ENCODE data around the gene TC2N. TPM values are rescaled to one million over a fixed set of nuclear protein-coding genes. Genes with fewer than 3 reads are reported as not detected.
A peak's percentile ranks its signal among the peaks of the same experiment; 100 is the strongest.
"Not testable (repeated sequence)": the region's sequence is repeated elsewhere in the genome, so short reads cannot be mapped to it uniquely, and the experiment has no call there.

The TC2N gene
- total RNA-seq, 2 experiments from 2014 or later: 180 to 195 TPM

DNA sequence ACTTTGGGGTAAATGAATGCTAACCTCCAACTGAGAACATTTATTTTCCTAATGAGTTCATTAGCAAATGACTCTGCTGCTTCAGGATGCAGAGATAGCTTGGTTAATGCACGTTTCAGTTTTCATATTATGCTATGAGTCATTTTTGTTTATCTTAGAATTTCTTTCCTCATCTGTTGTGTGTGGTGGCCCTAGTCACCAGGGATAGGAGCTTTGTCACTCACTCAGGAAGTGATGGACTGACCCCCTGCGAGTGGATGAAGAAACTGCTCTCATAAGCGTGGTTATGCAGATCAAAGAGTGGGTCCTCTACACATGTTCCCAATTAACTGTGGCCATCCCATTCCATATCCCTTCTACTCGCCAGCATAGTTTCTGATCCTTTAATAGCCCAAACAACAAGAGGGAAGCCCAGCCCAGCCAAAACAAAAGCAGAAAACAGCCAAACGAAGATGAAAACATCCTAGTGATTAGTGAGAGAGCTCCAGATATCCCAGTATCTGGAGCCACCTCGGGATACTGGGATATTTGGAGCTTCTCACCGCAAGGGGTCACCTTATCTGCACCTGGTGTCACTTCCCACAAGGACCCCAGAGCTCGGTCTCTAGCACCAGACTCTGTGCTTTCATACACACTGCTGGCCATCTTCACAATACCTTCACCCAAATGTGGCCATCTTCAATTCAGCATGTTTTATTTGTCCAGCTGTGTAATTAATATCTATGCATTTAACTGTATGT, 8.6 kb downstream of the TC2N start:
- Mint-ChIP-seq H3K36me3 (ENCODE audit: low read depth) (peaks cover 84% of the 10 kb centered on the region), H3K27me3 (no peaks in the 10 kb centered on the region), H3K4me1 (peaks cover 81% of the 10 kb centered on the region), H3K4me3 (peak overlapping the region; percentile 16), H3K9me3 (no peaks in the 10 kb centered on the region), H3K27ac (peak overlapping the region; percentile 81)
- DNase-seq: peak; percentile 38
- ChIA-PET CTCF (interaction anchor here (0.8 to 1.9 kb wide), 9 partner anchors 8 to 138 kb away, joined by 3 to 8 read pairs (median 4); partner anchors contain the start of gene TC2N), POLR2A (interaction anchor here (1.3 to 3.7 kb wide), 5 partner anchors 10 to 349 kb away, joined by 3 to 34 read pairs (median 8); partner anchors contain the start of genes PPP4R3A and TC2N)

DNA sequence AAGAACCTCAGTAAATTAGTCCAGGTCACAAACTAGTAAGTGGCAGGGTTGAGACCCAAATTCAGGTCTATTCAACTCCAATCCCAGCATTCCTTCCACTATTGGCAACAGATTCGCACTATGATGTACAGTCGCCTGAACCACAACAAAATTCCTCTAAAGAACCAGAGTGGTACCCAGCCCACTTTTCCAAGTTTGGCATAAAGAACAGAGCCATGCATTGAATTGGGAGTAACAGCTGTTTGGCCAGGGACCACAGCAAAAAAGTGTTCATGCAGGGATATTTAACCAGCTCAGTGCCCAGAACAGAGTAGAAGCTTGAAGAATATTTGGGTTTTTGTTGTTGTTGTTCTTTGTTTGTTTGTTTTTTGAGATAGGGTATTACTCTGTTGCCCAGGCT, 9.7 kb downstream of the TC2N start:
- Mint-ChIP-seq H3K27me3 (no peaks in the 10 kb centered on the region), H3K9me3 (no peaks in the 10 kb centered on the region), H3K4me1 (peaks cover 70% of the 10 kb centered on the region), H3K27ac (no peak overlapping the region), H3K4me3 (no peak overlapping the region), H3K36me3 (ENCODE audit: low read depth) (peaks cover 83% of the 10 kb centered on the region)
- ChIA-PET POLR2A (interaction anchor here (1.1 to 3.7 kb wide), 3 partner anchors 11 to 17 kb away, joined by 3 to 34 read pairs (median 12); partner anchors contain the start of gene TC2N), CTCF (interaction anchor here (1.7 kb wide), 1 partner anchor 54 kb away, joined by 8 read pairs; no protein-coding TSS in a partner anchor)
- no peak for DNase-seq

DNA sequence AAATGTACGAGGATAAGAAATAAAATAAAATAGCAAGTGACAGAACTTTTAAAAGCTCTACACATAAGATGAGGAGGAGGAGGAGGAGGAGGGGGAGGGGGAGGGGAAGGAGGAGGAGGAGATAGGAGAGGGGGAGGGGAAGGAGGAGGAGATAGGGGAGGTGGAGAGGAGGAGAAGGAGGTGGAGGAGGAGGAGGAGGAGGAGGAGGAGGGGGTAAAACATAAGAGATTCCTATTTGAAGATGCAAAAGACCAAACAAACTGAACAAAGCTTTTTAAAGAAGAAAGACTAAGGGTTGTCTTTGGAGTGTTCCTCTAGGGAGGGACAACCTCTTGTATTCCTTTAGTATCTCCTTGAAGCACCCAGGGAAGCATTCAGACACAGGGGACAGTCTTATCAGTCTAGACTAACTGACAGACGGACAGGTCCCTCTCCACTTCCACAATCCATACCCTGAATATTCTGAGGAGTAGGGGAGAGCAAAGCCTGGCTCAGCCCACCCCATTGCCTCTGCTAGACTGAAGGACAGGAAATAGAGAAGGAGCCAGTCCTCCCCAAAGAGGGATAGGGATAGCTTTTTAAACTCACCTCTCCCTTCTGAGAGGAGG, 12.9 kb downstream of the TC2N start:
- Mint-ChIP-seq H3K27ac (no peak overlapping the region), H3K36me3 (ENCODE audit: low read depth) (peaks cover 82% of the 10 kb centered on the region), H3K4me1 (peaks cover 45% of the 10 kb centered on the region), H3K9me3 (no peaks in the 10 kb centered on the region), H3K4me3 (no peak overlapping the region), H3K27me3 (no peaks in the 10 kb centered on the region)
- CTCF ChIA-PET: interaction anchor here (1.4 kb wide), 1 partner anchor 9 kb away, joined by 3 read pairs; no protein-coding TSS in a partner anchor
- POLR2A ChIA-PET: interaction anchor here (0.9 to 1.4 kb wide), 3 partner anchors 15 to 31 kb away, joined by 3 read pairs; no protein-coding TSS in a partner anchor
- no peak for DNase-seq

- POLR2A ChIA-PET: interaction anchor here (1.3 kb wide), 1 partner anchor 9 kb away, joined by 4 read pairs; no protein-coding TSS in a partner anchor
- Mint-ChIP-seq H3K4me1 (peaks cover 23% of the 10 kb centered on the region), H3K36me3 (ENCODE audit: low read depth) (peaks cover 81% of the 10 kb centered on the region), H3K9me3 (no peaks in the 10 kb centered on the region), H3K4me3 (no peak overlapping the region), H3K27me3 (no peaks in the 10 kb centered on the region), H3K27ac (no peak overlapping the region)
- CTCF ChIA-PET: no interaction called here
- DNase-seq: no peak
Observed at GRCh38 chr14:91851563-91851962, 15.8 kb downstream of the TC2N start.

DNA sequence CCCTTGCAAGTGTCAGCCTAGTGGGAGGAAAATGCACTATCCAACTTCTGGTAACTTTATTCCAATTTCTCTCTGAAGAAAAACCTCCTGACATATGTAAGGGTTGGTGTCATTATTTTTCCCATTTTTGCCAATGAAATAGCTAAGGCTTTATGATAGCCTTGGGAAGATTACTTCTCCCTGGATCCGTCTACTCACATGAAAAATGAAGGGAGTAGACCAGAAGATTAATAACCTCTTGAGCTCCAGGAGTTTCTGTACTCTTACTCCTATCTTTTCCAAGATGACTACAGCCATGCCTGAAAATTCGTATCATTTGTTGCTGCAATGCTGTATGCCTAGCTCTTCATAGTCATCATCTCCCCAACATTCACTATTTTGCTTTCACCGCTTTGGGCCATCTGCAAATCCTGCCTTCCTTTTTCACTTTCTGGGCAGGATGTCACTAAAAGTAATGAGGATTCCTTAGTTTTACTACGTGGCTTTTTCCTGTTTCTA, 18.8 kb downstream of the TC2N start:
- no peak overlapping the region for H3K27ac Mint-ChIP-seq

DNA sequence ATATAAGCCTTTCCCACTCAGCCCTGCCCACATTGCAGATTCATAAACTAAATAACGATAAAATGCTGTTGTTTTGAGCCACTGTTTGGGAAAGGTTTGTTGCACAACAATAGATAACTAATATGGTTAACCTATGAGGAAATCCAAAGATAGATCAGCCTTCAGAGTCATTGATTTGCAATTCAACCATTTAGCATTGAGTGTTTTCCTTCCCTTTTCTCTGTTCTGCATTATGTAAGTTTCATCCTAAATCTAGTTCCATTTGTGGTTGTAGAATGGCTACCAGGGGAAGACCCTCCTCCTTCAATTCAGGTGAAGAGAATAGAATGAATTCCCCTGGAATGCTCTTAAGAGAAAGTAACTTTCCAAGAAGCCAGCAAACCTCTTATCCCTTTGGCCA, 19.6 kb downstream of the TC2N start:
- CTCF ChIA-PET: no interaction called here
- H3K27ac Mint-ChIP-seq: no peak overlapping the region
- DNase-seq: no peak
- no peaks in the 10 kb centered on the region for H3K9me3 Mint-ChIP-seq
- no peak overlapping the region for H3K4me3 Mint-ChIP-seq
- peaks cover 5% of the 10 kb centered on the region for H3K4me1 Mint-ChIP-seq
- POLR2A ChIA-PET: interaction anchor here (0.6 kb wide), 1 partner anchor 285 kb away, joined by 3 read pairs; no protein-coding TSS in a partner anchor
- H3K27me3 Mint-ChIP-seq: no peaks in the 10 kb centered on the region
- H3K36me3 Mint-ChIP-seq (ENCODE audit: low read depth): peaks cover 83% of the 10 kb centered on the region

More for the DNA sequence above, 18.8 kb downstream of the TC2N start:
- ChIA-PET POLR2A (no interaction called here), CTCF (no interaction called here)
- Mint-ChIP-seq H3K9me3 (no peaks in the 10 kb centered on the region), H3K27me3 (no peaks in the 10 kb centered on the region), H3K36me3 (ENCODE audit: low read depth) (peaks cover 82% of the 10 kb centered on the region), H3K4me1 (peaks cover 5% of the 10 kb centered on the region), H3K4me3 (no peak overlapping the region)
- DNase-seq: no peak

- H3K36me3 Mint-ChIP-seq (ENCODE audit: low read depth): peaks cover 86% of the 10 kb centered on the region
- no peak for DNase-seq
- peaks cover 10% of the 10 kb centered on the region for H3K4me1 Mint-ChIP-seq
- CTCF ChIA-PET: interaction anchor here (0.8 to 1.5 kb wide), 3 partner anchors 9 to 66 kb away, joined by 3 to 4 read pairs (median 4); no protein-coding TSS in a partner anchor
- POLR2A ChIA-PET: interaction anchor here (0.8 to 1.2 kb wide), 4 partner anchors 10 to 23 kb away, joined by 3 to 5 read pairs (median 4); partner anchors contain the start of gene TC2N
- no peaks in the 10 kb centered on the region for H3K9me3 Mint-ChIP-seq
- no peak overlapping the region for H3K4me3 Mint-ChIP-seq
- no peak overlapping the region for H3K27ac Mint-ChIP-seq
- no peaks in the 10 kb centered on the region for H3K27me3 Mint-ChIP-seq
Observed at GRCh38 chr14:91845652-91846051, 21.7 kb downstream of the TC2N start.

DNA sequence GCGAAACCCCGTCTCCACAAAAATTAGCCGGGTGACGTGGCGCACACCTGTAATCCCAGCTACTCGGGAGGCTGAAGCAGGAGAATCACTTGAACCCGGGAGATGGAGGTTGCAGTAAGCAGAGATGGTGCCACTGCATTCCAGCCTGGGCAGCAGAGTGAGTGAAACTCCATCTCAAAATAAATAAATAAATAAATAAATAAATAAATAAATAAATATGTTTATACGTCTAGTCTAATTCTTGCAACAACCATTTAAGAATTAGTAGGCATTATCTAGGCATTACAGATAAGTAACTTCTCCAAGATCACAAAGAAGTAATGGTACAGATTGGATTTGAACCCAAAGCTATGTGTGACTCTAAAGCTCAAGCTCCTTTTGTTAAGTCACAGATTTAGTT, 22.3 kb downstream of the TC2N start:
- H3K9me3 Mint-ChIP-seq, H3K27ac Mint-ChIP-seq, H3K27me3 Mint-ChIP-seq, H3K4me3 Mint-ChIP-seq, DNase-seq: not testable (repeated sequence)
- CTCF ChIA-PET: interaction anchor here (1.3 to 1.5 kb wide), 2 partner anchors 11 to 66 kb away, joined by 4 read pairs; no protein-coding TSS in a partner anchor
- peaks cover 15% of the 10 kb centered on the region for H3K4me1 Mint-ChIP-seq
- peaks cover 87% of the 10 kb centered on the region for H3K36me3 Mint-ChIP-seq (ENCODE audit: low read depth)
- POLR2A ChIA-PET: interaction anchor here (0.8 to 1.2 kb wide), 4 partner anchors 10 to 23 kb away, joined by 3 to 5 read pairs (median 4); partner anchors contain the start of gene TC2N

GRCh38 chr14:91844029-91844428, 23.3 kb downstream of the TC2N start:
- H3K4me1 Mint-ChIP-seq: peaks cover 23% of the 10 kb centered on the region
- H3K36me3 Mint-ChIP-seq (ENCODE audit: low read depth): peaks cover 90% of the 10 kb centered on the region
- no peak for DNase-seq

GRCh38 chr14:91843437-91843836, 23.9 kb downstream of the TC2N start:
- POLR2A ChIA-PET: no interaction called here
- Mint-ChIP-seq H3K9me3 (no peaks in the 10 kb centered on the region), H3K4me1 (peaks cover 26% of the 10 kb centered on the region), H3K36me3 (ENCODE audit: low read depth) (peaks cover 90% of the 10 kb centered on the region), H3K27ac (no peak overlapping the region), H3K27me3 (no peaks in the 10 kb centered on the region), H3K4me3 (no peak overlapping the region)
- DNase-seq: no peak
- CTCF ChIA-PET: interaction anchor here (2.6 kb wide), 1 partner anchor 68 kb away, joined by 6 read pairs; no protein-coding TSS in a partner anchor

More at GRCh38 chr14:91844029-91844428, 23.3 kb downstream of the TC2N start:
- Mint-ChIP-seq H3K27me3 (no peaks in the 10 kb centered on the region), H3K27ac (no peak overlapping the region), H3K9me3 (no peaks in the 10 kb centered on the region), H3K4me3 (no peak overlapping the region)
- ChIA-PET CTCF (interaction anchor here (2.6 kb wide), 1 partner anchor 67 kb away, joined by 6 read pairs; no protein-coding TSS in a partner anchor), POLR2A (no interaction called here)

- Mint-ChIP-seq H3K4me3 (no peak overlapping the region), H3K27ac (no peak overlapping the region), H3K27me3 (no peaks in the 10 kb centered on the region), H3K9me3 (no peaks in the 10 kb centered on the region), H3K36me3 (ENCODE audit: low read depth) (peaks cover 85% of the 10 kb centered on the region), H3K4me1 (peaks cover 46% of the 10 kb centered on the region)
- DNase-seq: no peak
- ChIA-PET CTCF (interaction anchor here (2.0 kb wide), 1 partner anchor 70 kb away, joined by 6 read pairs; no protein-coding TSS in a partner anchor), POLR2A (interaction anchor here (1.0 kb wide), 1 partner anchor 22 kb away, joined by 4 read pairs; no protein-coding TSS in a partner anchor)
Observed at GRCh38 chr14:91841065-91841464, 26.3 kb downstream of the TC2N start.

- DNase-seq: no peak
- ChIA-PET CTCF (interaction anchor here (1.3 to 2.0 kb wide), 3 partner anchors 19 to 157 kb away, joined by 3 to 6 read pairs (median 5); no protein-coding TSS in a partner anchor), POLR2A (interaction anchor here (0.9 to 1.4 kb wide), 3 partner anchors 14 to 72 kb away, joined by 3 to 5 read pairs (median 3); partner anchors contain the start of gene TC2N)
- Mint-ChIP-seq H3K27me3 (peaks cover 4% of the 10 kb centered on the region), H3K4me3 (no peak overlapping the region), H3K4me1 (peaks cover 55% of the 10 kb centered on the region), H3K9me3 (no peaks in the 10 kb centered on the region), H3K36me3 (ENCODE audit: low read depth) (peaks cover 79% of the 10 kb centered on the region), H3K27ac (no peak overlapping the region)
Observed at GRCh38 chr14:91839749-91840148, 27.6 kb downstream of the TC2N start.

All from activated CD4-positive, alpha-beta memory T cell treated with anti-CD3 and anti-CD28 coated beads, Interleukin-2, amount 10 ng/mL, durations not matched to agents 7 days and 5 days (primary cell).